Measurements from ENCODE around the gene AZU1. TPM values are rescaled to one million over a fixed set of nuclear protein-coding genes. Genes with fewer than 3 reads are reported as not detected.

AZU1 gene
- total RNA-seq, 2 donors from 2014 or later = 6.9 TPM; not detected in 1

DNA sequence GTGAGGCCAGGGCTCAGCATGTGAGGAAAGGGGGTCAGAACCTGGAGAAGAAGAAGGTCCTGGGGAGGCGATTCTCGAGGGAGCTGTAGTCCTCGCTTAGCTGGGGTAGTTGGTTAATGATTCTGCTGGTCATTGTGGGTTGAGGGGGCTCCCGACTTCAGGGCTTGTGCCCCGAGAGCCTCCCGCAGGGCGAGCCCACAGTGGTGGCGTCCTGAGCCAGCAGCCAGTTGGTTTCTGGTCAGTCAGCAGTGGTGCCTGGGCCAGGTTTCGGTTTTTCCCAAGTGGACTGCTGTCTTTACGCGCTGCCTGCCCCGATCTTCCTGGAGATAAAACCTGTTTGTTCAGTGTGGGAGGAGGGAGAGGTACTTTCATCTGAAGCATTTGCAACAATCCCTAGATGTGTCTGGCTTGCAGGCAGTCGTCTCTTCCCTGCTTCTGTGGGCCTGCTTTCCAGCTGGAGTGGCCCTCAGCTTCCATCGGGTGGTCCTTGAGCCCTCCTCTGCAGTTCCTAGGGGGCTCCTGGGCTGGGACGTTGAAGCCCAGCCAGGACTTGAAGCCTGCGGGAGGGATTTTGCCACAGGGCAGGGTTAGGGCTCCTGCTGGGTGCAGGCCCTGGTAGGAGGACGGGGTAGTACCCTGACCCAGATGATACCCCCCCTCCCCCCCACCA is 27.1 kb upstream of the AZU1 start:
- no peaks in the 10 kb centered on the region for H3K9me3 ChIP-seq
- DNase-seq (ENCODE audit: low spot score) = peak; percentile 88
- H3K27me3 ChIP-seq (replicated peaks; ENCODE audit: insufficient read depth) = no peaks in the 10 kb centered on the region
- peak overlapping the region; percentile 95 to 100 for H3K27ac ChIP-seq
- 10% methylated on average over 17 of the region's 17 CpGs for WGBS
- intact Hi-C loops (cut with DNase I) = loop anchor here (5.0 kb wide), 1 partner anchor 57 kb away; the partner anchor contains the start of gene CFD
- peaks cover 14 to 19% of the 10 kb centered on the region in 2 donors for H3K36me3 ChIP-seq
- peaks cover 42% of the 10 kb centered on the region for H3K4me1 ChIP-seq (replicated peaks)
- TF ChIP-seq POLR2A (IDR thresholded peaks at IDR 0.05) = peak; percentile 48
- TF ChIP-seq, protein P1, sequence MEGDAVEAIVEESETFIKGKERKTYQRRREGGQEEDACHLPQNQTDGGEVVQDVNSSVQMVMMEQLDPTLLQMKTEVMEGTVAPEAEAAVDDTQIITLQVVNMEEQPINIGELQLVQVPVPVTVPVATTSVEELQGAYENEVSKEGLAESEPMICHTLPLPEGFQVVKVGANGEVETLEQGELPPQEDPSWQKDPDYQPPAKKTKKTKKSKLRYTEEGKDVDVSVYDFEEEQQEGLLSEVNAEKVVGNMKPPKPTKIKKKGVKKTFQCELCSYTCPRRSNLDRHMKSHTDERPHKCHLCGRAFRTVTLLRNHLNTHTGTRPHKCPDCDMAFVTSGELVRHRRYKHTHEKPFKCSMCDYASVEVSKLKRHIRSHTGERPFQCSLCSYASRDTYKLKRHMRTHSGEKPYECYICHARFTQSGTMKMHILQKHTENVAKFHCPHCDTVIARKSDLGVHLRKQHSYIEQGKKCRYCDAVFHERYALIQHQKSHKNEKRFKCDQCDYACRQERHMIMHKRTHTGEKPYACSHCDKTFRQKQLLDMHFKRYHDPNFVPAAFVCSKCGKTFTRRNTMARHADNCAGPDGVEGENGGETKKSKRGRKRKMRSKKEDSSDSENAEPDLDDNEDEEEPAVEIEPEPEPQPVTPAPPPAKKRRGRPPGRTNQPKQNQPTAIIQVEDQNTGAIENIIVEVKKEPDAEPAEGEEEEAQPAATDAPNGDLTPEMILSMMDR (IDR thresholded peaks at IDR 0.05) = no peak
- TF ChIP-seq POLR2AphosphoS5 (IDR thresholded peaks at IDR 0.05) = peak; percentile 89
- H3K4me3 ChIP-seq = peak overlapping the region in 1 of 2 donors; percentile 99

DNA sequence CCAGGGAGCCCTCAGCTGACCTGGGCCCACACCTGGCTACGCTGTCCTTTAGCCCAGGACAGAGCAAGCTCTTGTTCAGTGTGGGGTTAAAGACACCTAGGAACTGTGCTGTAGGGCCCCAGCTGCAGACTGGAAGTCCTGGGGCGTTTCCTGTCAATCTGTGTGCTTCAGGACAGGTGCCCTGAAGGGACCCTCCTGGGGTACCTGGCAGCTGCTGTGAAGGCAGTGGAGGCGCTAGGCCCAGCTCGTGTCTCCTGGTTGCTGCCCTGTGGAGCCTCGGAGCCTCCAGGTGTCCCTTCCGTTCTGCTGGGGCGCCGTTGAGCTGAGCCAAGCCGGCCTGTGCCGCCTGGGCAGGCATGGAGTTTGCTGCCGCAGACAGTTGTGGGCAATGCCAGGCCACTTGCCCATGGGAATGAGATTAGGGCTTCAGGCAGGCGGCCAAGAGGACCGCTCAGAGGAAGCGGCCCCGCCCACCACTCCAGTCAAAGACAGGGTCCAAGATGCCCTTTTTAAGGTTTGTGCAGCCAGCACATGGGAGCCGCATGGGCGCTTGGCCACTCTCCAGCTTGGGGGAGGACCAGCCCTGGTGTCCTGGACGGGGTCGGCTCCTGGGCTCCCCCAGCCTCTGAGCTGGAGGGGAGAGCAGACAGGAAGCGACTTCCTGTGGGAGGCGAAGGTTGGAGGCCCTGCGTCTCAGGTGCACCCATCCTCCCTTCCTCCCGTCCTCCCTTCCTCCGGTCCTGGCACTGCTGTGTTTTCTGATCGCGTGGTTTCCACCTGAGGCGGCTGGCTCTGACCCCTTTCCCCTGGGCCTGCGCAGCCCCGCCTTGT is 26.4 kb upstream of the AZU1 start:
- H3K36me3 ChIP-seq = peaks cover 20 to 27% of the 10 kb centered on the region in 2 donors
- no peaks in the 10 kb centered on the region for H3K27me3 ChIP-seq (replicated peaks; ENCODE audit: insufficient read depth)
- TF ChIP-seq, protein P1 (IDR thresholded peaks at IDR 0.05) = no peak
- no peaks in the 10 kb centered on the region for H3K9me3 ChIP-seq
- peaks cover 42% of the 10 kb centered on the region for H3K4me1 ChIP-seq (replicated peaks)
- intact Hi-C loops (cut with DNase I) = loop anchor here (5.0 kb wide), 1 partner anchor 56 kb away; the partner anchor contains the start of gene CFD
- WGBS = 27% methylated on average over 25 of the region's 29 CpGs
- peak overlapping the region; percentile 95 to 100 for H3K27ac ChIP-seq
- DNase-seq (ENCODE audit: low spot score) = no peak
- H3K4me3 ChIP-seq = peak overlapping the region in 1 of 2 donors; percentile 99

DNA sequence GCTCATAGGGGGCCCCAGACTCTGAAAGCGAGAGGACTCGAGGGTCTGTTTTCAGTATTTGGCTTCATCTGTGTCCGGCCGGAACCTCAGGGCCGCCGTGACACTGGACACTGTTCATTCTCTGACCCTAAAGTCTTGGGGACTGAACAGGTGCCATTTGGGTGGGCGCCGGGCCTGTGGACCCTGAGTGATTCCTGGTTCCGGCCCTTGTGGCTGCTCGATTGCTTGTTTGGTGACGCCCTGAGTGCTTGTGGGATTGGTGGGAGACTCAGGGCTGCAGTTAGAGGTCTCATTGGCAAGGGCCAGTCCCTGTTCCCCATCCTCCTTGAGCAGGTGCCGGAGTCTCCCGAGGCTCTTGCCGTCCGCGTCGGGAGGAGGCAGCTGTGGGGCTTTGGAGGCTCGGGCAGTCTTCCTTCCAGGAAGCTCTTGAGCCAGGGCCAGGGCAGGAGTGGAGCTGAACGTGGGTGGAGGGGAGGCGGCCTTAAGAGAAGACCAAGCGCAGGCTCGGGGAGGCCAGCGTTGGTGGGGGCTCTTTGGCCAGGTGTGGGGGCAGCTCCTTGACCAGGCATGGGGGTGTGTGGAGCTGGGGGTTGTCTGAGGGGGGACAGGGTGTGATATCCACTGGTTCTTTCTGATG is 25.7 kb upstream of the AZU1 start:
- Histone ChIP-seq H3K36me3 (peaks cover 26 to 31% of the 10 kb centered on the region in 2 donors), H3K4me1 (replicated peaks) (peaks cover 42% of the 10 kb centered on the region), H3K9me3 (no peaks in the 10 kb centered on the region), H3K27ac (peak overlapping the region; percentile 4 to 100), H3K4me3 (peak overlapping the region in 1 of 2 donors; percentile 99), H3K27me3 (replicated peaks; ENCODE audit: insufficient read depth) (no peaks in the 10 kb centered on the region)
- intact Hi-C loops (cut with DNase I) = loop anchor here (5.0 kb wide), 1 partner anchor 55 kb away; the partner anchor contains the start of gene CFD
- 20% methylated on average over 23 of the region's 23 CpGs for WGBS
- peak; percentile 61 for DNase-seq (ENCODE audit: low spot score)
- peak; percentile 12 for TF ChIP-seq POLR2AphosphoS5 (IDR thresholded peaks at IDR 0.05)
- TF ChIP-seq, protein P1 (IDR thresholded peaks at IDR 0.05) = no peak

DNA sequence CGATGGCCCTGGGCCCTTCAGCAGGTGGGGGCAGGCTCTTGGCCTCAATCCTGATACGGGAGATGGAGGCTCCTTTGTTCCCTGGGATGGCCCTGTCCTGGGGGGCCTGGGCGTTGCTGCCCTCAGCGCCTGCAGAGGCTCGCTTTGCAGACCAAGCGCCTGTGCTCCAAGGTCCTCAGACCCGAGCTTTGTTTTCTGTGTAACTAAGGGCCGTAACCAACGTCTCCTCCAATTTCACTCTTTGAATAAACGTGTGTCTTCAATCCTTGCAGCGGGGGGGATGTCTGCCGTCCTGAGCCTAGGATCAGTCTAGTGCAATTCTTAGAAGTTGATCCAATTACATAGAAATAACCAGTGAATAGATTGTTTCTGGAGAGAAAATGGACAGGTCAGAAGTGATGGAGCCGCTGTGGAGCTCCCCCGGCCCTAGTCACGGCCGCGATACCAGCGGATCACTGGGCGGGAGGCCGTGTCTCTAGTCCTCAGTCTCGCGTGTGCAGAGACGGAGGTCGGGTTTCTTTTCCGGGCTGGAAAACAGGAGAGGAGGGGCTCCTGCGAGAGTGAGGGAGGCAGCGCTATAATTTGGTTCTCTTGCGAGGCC is 25.0 kb upstream of the AZU1 start:
- peak overlapping the region; percentile 11 to 100 for H3K27ac ChIP-seq
- peaks cover 31% of the 10 kb centered on the region in 2 donors for H3K36me3 ChIP-seq
- H3K9me3 ChIP-seq = no peaks in the 10 kb centered on the region
- H3K27me3 ChIP-seq (replicated peaks; ENCODE audit: insufficient read depth) = no peaks in the 10 kb centered on the region
- TF ChIP-seq POLR2AphosphoS5 (IDR thresholded peaks at IDR 0.05) (no peak), POLR2A (IDR thresholded peaks at IDR 0.05) (no peak)
- TF ChIP-seq, protein P1 (IDR thresholded peaks at IDR 0.05) = no peak
- peaks cover 42% of the 10 kb centered on the region for H3K4me1 ChIP-seq (replicated peaks)
- H3K4me3 ChIP-seq = peak overlapping the region in 1 of 2 donors; percentile 99
- no peak for DNase-seq (ENCODE audit: low spot score)
- 27% methylated on average over 28 of the region's 28 CpGs for WGBS
- intact Hi-C loops (cut with DNase I) = loop anchor here (5.0 kb wide), 1 partner anchor 55 kb away; the partner anchor contains the start of gene CFD

Data from prostate gland (tissue), 2 donors.